K562 (cell line): Measurements from ENCODE around the gene TMEM267. TPM values are rescaled to one million over a fixed set of nuclear protein-coding genes. Genes with fewer than 3 reads are reported as not detected.

ENCODE experiments used
- DIDO1 ChIP-seq: fragments of 450-650 bp; IDR thresholded peaks from 2 replicates; pipeline ENCODE4 v1.6.1; 2016; ENCODE audit warnings: low read depth, missing biosample characterization, missing genetic modification characterization
- ETV6 ChIP-seq, 3 experiments: fragments of 150-350 bp in 1 of 3; sonication (generic) in 1 of 3; formaldehyde crosslinking in 1 of 3; IDR thresholded peaks; 2 replicates each; pipeline versions ENCODE4 v1.6.1 to v1.8.0; 2014 to 2022; ENCODE audit warnings: borderline replicate concordance in 2 of 3, low read depth in 2 of 3, antibody characterized with exemption in 1 of 3, low read length in 1 of 3, mild to moderate bottlenecking in 1 of 3, missing genetic modification reagents in 1 of 3
- KLF16 ChIP-seq: IDR thresholded peaks from 2 replicates; pipeline ENCODE4 v1.6.1; 2016; ENCODE audit warnings: antibody characterized with exemption
- NFIC ChIP-seq: fragments of 450-650 bp; IDR thresholded peaks from 2 replicates; pipeline ENCODE4 v1.6.1; 2017; ENCODE audit warnings: mild to moderate bottlenecking, inconsistent platforms
- PHF21A ChIP-seq: fragments of 450-650 bp; IDR thresholded peaks from 2 replicates; pipeline ENCODE4 v1.6.1; 2017; ENCODE audit warnings: low read depth, borderline replicate concordance
- RAD21 ChIP-seq, 2 experiments: fragments of 250-450 bp in 1 of 2; fragments of 450-650 bp in 1 of 2; sonication (Bioruptor Pico) in 1 of 2; formaldehyde crosslinking in 1 of 2; IDR thresholded peaks in 1 of 2; conservative IDR thresholded peaks in 1 of 2; 2 replicates each; pipeline versions ENCODE4 v1.4.0 to v1.8.0; 2020 to 2022; ENCODE audit warnings: mild to moderate bottlenecking in 2 of 2, moderate library complexity in 1 of 2
- SLC30A9 ChIP-seq: fragments of 250-450 bp; sonication (Bioruptor Pico); IDR thresholded peaks from 2 replicates; pipeline ENCODE4 v1.8.0; 2022; ENCODE audit warnings: mild to moderate bottlenecking, moderate library complexity
- TBP ChIP-seq: optimal IDR thresholded peaks from 2 replicates; pipeline ENCODE3; 2011; ENCODE audit warnings: low read depth, low read length, improper control_type of control experiment
- ZFX ChIP-seq: sonication (generic); formaldehyde crosslinking; IDR thresholded peaks from 2 replicates; pipeline ENCODE4 v1.8.0; 2022; ENCODE audit warnings: mild to moderate bottlenecking, missing genetic modification reagents, moderate library complexity
- ZNF311 ChIP-seq: fragments of 250-450 bp; sonication (Bioruptor Pico); IDR thresholded peaks from 2 replicates; pipeline ENCODE4 v1.4.0; 2020; ENCODE audit warnings: mild to moderate bottlenecking, moderate library complexity
- polyA plus RNA-seq, 8 experiments: library from polyadenylated mRNA; depleted of rRNA in 4 of 8; stranded (reverse) in 5 of 8; unstranded in 3 of 8; fragments of >200 nt; fragmentation: Nextera tagmentation in 2 of 8; fragmentation: Illumina TruSeq in 1 of 8; extraction: Ambion mirVana in 2 of 8; extraction: Trizol in 1 of 8; gene quantifications; 2 replicates each; pipeline versions ENCODE4 v1.2.1 to v1.2.3, GENCODE V29; 2011 to 2014; ENCODE audit warnings: inconsistent platforms in 1 of 8, missing spikeins in 1 of 8
- total RNA-seq, 7 experiments: library from RNA; depleted of rRNA in 6 of 7; stranded (reverse); fragments of >200 nt in 6 of 7; fragmentation: Illumina TruSeq in 2 of 7; extraction: Trizol in 2 of 7; gene quantifications; 2 replicates each; pipeline versions ENCODE4 v1.2.1 to v1.2.3, GENCODE V29; 2011 to 2021; ENCODE audit warnings: low replicate concordance in 1 of 7
- TF ChIP-seq, protein P1 (sequence below), 2 experiments: fragments of 450-650 bp in 1 of 2; sonication (generic) in 1 of 2; formaldehyde crosslinking in 1 of 2; IDR thresholded peaks; 2 replicates each; pipeline versions ENCODE4 v1.7.1 to v1.9.0; 2016 to 2022; ENCODE audit warnings: inconsistent platforms in 1 of 2, mild to moderate bottlenecking in 1 of 2, missing genetic modification reagents in 1 of 2
- TF ChIP-seq, protein P2 (sequence below): fragments of 250-450 bp; sonication (Bioruptor Pico); IDR thresholded peaks from 2 replicates; pipeline ENCODE4 v1.9.0; 2021; ENCODE audit warnings: mild to moderate bottlenecking, inconsistent platforms
- TF ChIP-seq, protein P3 (sequence below): fragments of 200-800 bp; sonication (Bioruptor generic); IDR thresholded peaks from 2 replicates; pipeline ENCODE4 v1.6.1; 2017; ENCODE audit warnings: missing genetic modification characterization, missing compliant biosample characterization

The TMEM267 gene
- total and polyA plus RNA-seq, 9 of the 15 experiments (the other 6 are each of a cell fraction or from before 2014, with no cell fraction given) = 8.1 to 61.1 (median 17.8) TPM

DNA sequence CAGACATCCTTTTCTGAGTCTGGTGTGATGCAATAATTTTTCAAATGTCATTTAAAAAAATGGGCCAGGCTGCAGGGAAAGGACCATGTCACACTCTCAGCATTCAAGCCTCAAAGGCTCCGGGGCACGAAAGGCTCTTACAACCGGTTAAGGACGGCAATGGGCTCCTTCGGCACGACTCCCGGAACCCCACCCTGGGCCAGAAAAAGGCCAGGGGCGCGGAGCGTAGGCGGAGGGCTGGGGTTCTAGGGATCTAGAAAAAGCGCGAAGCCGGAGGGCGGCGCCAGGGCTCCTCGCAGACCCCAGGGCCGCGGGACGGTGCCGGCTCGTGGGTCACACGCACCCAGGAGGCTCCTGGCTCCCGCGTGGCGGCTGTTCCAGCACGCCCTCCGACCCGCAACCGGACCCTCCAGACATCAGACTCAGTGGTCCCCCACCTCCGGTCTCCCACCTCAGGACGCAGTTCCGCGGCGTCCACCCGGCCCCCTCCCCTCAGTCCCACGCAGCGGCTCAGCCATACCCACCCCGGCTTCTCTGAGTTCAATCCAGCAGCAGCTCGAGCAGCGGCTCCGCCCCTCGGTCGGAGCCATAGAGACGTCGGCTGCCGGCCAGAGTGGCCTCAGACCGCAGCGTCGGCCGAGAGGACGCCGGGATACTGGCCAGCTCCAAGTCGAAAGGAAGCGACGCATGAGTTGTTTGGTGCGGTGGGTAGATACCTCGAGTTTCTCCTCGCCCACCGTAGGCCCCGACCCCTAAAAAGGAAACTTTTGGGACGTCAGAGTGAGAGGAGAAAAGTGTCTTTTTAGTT lies at the start of gene TMEM267 (continued):
- TF ChIP-seq, protein P1, sequence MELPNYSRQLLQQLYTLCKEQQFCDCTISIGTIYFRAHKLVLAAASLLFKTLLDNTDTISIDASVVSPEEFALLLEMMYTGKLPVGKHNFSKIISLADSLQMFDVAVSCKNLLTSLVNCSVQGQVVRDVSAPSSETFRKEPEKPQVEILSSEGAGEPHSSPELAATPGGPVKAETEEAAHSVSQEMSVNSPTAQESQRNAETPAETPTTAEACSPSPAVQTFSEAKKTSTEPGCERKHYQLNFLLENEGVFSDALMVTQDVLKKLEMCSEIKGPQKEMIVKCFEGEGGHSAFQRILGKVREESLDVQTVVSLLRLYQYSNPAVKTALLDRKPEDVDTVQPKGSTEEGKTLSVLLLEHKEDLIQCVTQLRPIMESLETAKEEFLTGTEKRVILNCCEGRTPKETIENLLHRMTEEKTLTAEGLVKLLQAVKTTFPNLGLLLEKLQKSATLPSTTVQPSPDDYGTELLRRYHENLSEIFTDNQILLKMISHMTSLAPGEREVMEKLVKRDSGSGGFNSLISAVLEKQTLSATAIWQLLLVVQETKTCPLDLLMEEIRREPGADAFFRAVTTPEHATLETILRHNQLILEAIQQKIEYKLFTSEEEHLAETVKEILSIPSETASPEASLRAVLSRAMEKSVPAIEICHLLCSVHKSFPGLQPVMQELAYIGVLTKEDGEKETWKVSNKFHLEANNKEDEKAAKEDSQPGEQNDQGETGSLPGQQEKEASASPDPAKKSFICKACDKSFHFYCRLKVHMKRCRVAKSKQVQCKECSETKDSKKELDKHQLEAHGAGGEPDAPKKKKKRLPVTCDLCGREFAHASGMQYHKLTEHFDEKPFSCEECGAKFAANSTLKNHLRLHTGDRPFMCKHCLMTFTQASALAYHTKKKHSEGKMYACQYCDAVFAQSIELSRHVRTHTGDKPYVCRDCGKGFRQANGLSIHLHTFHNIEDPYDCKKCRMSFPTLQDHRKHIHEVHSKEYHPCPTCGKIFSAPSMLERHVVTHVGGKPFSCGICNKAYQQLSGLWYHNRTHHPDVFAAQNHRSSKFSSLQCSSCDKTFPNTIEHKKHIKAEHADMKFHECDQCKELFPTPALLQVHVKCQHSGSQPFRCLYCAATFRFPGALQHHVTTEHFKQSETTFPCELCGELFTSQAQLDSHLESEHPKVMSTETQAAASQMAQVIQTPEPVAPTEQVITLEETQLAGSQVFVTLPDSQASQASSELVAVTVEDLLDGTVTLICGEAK (IDR thresholded peaks at IDR 0.05) = no peak; the same call in 1 of the 2 replicates
- TF ChIP-seq, protein P1 (CRISPR knock-in tag; IDR thresholded peaks at IDR 0.05) = no peak
- no peak for TF ChIP-seq ZNF311 (CRISPR knock-in tag)
- peak; percentile 94 for TF ChIP-seq TBP
- TF ChIP-seq, protein P2, sequence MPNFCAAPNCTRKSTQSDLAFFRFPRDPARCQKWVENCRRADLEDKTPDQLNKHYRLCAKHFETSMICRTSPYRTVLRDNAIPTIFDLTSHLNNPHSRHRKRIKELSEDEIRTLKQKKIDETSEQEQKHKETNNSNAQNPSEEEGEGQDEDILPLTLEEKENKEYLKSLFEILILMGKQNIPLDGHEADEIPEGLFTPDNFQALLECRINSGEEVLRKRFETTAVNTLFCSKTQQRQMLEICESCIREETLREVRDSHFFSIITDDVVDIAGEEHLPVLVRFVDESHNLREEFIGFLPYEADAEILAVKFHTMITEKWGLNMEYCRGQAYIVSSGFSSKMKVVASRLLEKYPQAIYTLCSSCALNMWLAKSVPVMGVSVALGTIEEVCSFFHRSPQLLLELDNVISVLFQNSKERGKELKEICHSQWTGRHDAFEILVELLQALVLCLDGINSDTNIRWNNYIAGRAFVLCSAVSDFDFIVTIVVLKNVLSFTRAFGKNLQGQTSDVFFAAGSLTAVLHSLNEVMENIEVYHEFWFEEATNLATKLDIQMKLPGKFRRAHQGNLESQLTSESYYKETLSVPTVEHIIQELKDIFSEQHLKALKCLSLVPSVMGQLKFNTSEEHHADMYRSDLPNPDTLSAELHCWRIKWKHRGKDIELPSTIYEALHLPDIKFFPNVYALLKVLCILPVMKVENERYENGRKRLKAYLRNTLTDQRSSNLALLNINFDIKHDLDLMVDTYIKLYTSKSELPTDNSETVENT (CRISPR knock-in tag) = peak; percentile 98
- TF ChIP-seq, protein P3, sequence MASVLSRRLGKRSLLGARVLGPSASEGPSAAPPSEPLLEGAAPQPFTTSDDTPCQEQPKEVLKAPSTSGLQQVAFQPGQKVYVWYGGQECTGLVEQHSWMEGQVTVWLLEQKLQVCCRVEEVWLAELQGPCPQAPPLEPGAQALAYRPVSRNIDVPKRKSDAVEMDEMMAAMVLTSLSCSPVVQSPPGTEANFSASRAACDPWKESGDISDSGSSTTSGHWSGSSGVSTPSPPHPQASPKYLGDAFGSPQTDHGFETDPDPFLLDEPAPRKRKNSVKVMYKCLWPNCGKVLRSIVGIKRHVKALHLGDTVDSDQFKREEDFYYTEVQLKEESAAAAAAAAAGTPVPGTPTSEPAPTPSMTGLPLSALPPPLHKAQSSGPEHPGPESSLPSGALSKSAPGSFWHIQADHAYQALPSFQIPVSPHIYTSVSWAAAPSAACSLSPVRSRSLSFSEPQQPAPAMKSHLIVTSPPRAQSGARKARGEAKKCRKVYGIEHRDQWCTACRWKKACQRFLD (CRISPR knock-in tag) = peak; percentile 40
- no peak for TF ChIP-seq SLC30A9 (CRISPR knock-in tag)
- TF ChIP-seq DIDO1 (tag) = 0 out of 2 replicates have a peak, but pooled peaks have one; percentile 21
- peak; percentile 98 for TF ChIP-seq ZFX
- peak; percentile 54 for TF ChIP-seq NFIC
- TF ChIP-seq PHF21A = no peak
- TF ChIP-seq RAD21 (CRISPR knock-in tag; conservative IDR thresholded peaks at IDR 0.05 in 1 of 2, IDR thresholded peaks at IDR 0.05 in 1 of 2) = no peak; a peak in 2 of 4 replicates
- TF ChIP-seq KLF16 = 0 out of 2 replicates have a peak, but pooled peaks have one; percentile 5
- no peak for TF ChIP-seq ETV6 (IDR thresholded peaks at IDR 0.05; ENCODE audit: borderline replicate concordance in 1 of 2, low read depth in 2 of 2, low read length in 1 of 2)
- no peak for TF ChIP-seq ETV6 (CRISPR knock-in tag; IDR thresholded peaks at IDR 0.05; ENCODE audit: borderline replicate concordance)
